GM21576 (cell line): ENCODE results near the gene GPSM1.
"Not testable (repeated sequence)": the region's sequence is repeated elsewhere in the genome, so short reads cannot be mapped to it uniquely, and the experiment has no call there.

Source experiments
- ATAC-seq: cut with Tn5 transposase; IDR thresholded peaks from one replicate; pipeline ENCODE4 v1.9.1; 2021; ENCODE audit warnings: mild to moderate bottlenecking, moderate library complexity; ENCODE audit not compliant: unreplicated experiment

GPSM1 gene

GRCh38 chr9:136317695-136318094, 9.6 kb upstream of the GPSM1 start:
- no peak for ATAC-seq

- no peak for ATAC-seq
These were observed 9.1 kb upstream of the GPSM1 start for GRCh38 chr9:136318111-136318775.

GRCh38 chr9:136318776-136319241, 8.5 kb upstream of the GPSM1 start:
- ATAC-seq, result no peak

- ATAC-seq, result not testable (repeated sequence)
These were observed 8.1 kb upstream of the GPSM1 start for GRCh38 chr9:136319244-136319643.

GRCh38 chr9:136319955-136320354, 7.4 kb upstream of the GPSM1 start:
- not testable (repeated sequence) for ATAC-seq

- not testable (repeated sequence) for ATAC-seq
These were observed 6.4 kb upstream of the GPSM1 start for GRCh38 chr9:136320972-136321371.

GRCh38 chr9:136321561-136321960, 5.8 kb upstream of the GPSM1 start:
- no peak for ATAC-seq

GRCh38 chr9:136322756-136323330, 4.5 kb upstream of the GPSM1 start:
- no peak for ATAC-seq

- no peak for ATAC-seq
These were observed 4.0 kb upstream of the GPSM1 start for GRCh38 chr9:136323371-136323789.

GRCh38 chr9:136324501-136325300, 2.6 kb upstream of the GPSM1 start:
- no peak for ATAC-seq

- no peak for ATAC-seq
These were observed 2.0 kb upstream of the GPSM1 start for GRCh38 chr9:136325358-136325757.

GRCh38 chr9:136326061-136326760, 1.1 kb upstream of the GPSM1 start:
- ATAC-seq, result no peak

GRCh38 chr9:136326761-136327303, 507 bp upstream of the GPSM1 start:
- no peak for ATAC-seq

GRCh38 chr9:136328011-136328621, 777 bp downstream of the GPSM1 start:
- ATAC-seq, result no peak

GRCh38 chr9:136328622-136329041, 1.3 kb downstream of the GPSM1 start:
- ATAC-seq, result no peak

GRCh38 chr9:136329211-136329627, 1.9 kb downstream of the GPSM1 start:
- ATAC-seq, result no peak

GRCh38 chr9:136329636-136330405, 2.5 kb downstream of the GPSM1 start:
- ATAC-seq, result no peak

- ATAC-seq, result no peak
These were observed 3.2 kb downstream of the GPSM1 start for GRCh38 chr9:136330406-136330990.

GRCh38 chr9:136331030-136331429, 3.7 kb downstream of the GPSM1 start:
- ATAC-seq, result no peak
